Transverse colon (tissue), 3 donors: ENCODE results near the gene NFATC4.

Source experiments
- EP300 ChIP-seq: sonication (generic); formaldehyde crosslinking; IDR thresholded peaks from one replicate; pipeline ENCODE4 v1.6.1; 2017; ENCODE audit warnings: antibody characterized with exemption, low read depth
- TF ChIP-seq, protein P1 (sequence below), 5 experiments: fragments of 200-600 bp in 3 of 5; fragments of 450-650 bp in 2 of 5; sonication (generic) in 3 of 5; IDR thresholded peaks; 1 replicate in 2 of 5; 2 replicates in 3 of 5; pipeline ENCODE4 v1.5.1; 2016 to 2017; ENCODE audit warnings: antibody characterized with exemption in 5 of 5, inconsistent platforms in 3 of 5, mild to moderate bottlenecking in 2 of 5, moderate library complexity in 1 of 5

DNA sequence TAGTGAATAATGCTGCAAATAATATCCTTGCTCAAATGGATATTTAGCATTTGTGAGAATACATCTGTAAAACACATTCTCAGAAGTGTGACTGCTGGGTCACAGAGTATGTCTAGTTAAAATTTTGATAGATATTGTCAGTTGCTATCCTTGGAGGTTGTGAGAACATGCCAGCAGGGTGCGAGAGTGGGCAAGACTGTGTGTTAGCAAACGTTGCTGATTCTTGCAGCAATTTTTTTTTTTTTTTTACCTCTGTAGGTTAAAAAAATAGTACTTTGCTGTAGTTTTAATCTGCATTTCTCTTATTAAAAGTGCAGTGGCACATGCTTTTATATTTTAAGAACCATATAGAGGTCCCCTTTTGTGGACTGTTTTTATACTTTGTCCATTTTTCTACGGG is 26.3 kb downstream of the NFATC4 start:
- TF ChIP-seq, protein P1, sequence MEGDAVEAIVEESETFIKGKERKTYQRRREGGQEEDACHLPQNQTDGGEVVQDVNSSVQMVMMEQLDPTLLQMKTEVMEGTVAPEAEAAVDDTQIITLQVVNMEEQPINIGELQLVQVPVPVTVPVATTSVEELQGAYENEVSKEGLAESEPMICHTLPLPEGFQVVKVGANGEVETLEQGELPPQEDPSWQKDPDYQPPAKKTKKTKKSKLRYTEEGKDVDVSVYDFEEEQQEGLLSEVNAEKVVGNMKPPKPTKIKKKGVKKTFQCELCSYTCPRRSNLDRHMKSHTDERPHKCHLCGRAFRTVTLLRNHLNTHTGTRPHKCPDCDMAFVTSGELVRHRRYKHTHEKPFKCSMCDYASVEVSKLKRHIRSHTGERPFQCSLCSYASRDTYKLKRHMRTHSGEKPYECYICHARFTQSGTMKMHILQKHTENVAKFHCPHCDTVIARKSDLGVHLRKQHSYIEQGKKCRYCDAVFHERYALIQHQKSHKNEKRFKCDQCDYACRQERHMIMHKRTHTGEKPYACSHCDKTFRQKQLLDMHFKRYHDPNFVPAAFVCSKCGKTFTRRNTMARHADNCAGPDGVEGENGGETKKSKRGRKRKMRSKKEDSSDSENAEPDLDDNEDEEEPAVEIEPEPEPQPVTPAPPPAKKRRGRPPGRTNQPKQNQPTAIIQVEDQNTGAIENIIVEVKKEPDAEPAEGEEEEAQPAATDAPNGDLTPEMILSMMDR (IDR thresholded peaks at IDR 0.05) = no peak
- no peak for TF ChIP-seq EP300
